GM12891 (cell line): ENCODE measurements around the gene TEAD3.

Experiments
- PAX5 ChIP-seq: IDR thresholded peaks from 2 replicates; pipeline ENCODE4 v1.6.1; 2011; ENCODE audit warnings: low read length, moderate library complexity, mild to moderate bottlenecking; ENCODE audit not compliant: insufficient read depth, severe bottlenecking
- POLR2A ChIP-seq: IDR thresholded peaks from 2 replicates; pipeline ENCODE4 v1.6.1; 2011; ENCODE audit warnings: low read depth, low read length, control low read depth
- POLR2AphosphoS5 ChIP-seq: IDR thresholded peaks from 2 replicates; pipeline ENCODE4 v1.6.1; 2011; ENCODE audit warnings: low read depth, low read length, control low read depth
- POU2F2 ChIP-seq: IDR thresholded peaks from 2 replicates; pipeline ENCODE4 v1.6.1; 2011; ENCODE audit warnings: low read depth, mild to moderate bottlenecking, control low read depth, low read length, moderate library complexity
- SPI1 ChIP-seq: IDR thresholded peaks from 2 replicates; pipeline ENCODE4 v1.6.1; 2011; ENCODE audit warnings: low read depth, low read length, control low read depth
- TAF1 ChIP-seq: IDR thresholded peaks from 2 replicates; pipeline ENCODE4 v1.6.1; 2011; ENCODE audit warnings: low read depth, low read length, control low read depth

DNA sequence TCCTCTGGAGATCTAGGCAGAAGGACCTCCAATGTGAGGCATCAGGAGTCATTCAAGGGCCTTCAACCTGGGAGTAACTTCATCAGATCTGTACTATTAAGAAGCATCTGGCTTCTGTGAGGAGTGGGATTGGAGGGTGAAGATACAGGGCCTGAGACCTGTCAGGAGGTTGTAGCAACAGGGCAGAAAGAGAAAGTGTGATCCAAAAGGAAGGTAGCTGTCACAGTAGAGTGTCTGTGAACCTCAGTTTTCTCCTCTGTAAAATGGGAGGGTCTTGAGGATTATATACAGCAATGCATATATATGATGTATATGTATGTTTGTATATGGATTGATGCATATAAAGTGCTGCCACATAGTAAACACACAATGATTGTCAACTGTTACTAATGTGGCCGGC, 31.2 kb downstream of the TEAD3 start:
- TF ChIP-seq POLR2AphosphoS5 (no peak), POLR2A (no peak), SPI1 (no peak), TAF1 (no peak), PAX5 (no peak), POU2F2 (no peak)
